Measurements from ENCODE around the gene OVOL1.
"Not testable (repeated sequence)": the region's sequence is repeated elsewhere in the genome, so short reads cannot be mapped to it uniquely, and the experiment has no call there.

The OVOL1 gene

DNA sequence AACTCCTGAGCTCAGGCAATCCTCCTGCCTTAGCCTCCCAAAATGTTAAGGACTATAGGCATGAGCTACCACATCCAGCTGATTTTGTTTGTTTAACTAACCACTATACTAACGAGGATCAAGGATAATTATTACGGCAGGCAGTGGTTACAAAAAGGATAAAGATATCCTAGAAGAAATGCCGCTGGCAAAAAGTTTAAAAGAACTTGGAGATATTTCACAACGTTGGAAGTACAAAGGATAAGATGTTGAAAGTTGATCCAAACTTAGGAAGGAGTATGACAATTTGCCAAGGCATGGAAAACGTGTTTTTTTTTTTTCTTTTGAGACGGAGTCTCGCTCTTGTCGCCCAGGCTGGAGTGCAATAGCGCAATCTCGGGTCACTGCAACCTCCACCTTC lies 19.5 kb upstream of the OVOL1 start:
- Histone ChIP-seq H3K27ac (ENCODE audit: low read length) (no peak overlapping the region), H3K9me3 (ENCODE audit: control insufficient read depth in 1 of 2, low read length in 2 of 2) (no peaks in the 10 kb centered on the region), H3K27me3 (ENCODE audit: low read depth, low read length) (no peaks in the 10 kb centered on the region), H3K4me3 (ENCODE audit: low read depth in 1 of 2, low read length in 2 of 2) (no peak overlapping the region), H3K36me3 (ENCODE audit: control insufficient read depth in 1 of 2, insufficient read depth in 2 of 2, low read length in 2 of 2) (no peaks in the 10 kb centered on the region), H3K4me1 (ENCODE audit: control insufficient read depth in 1 of 2, insufficient read depth in 2 of 2, low read length in 2 of 2) (peaks cover 0 to 3% of the 10 kb centered on the region in 2 donors)

DNA sequence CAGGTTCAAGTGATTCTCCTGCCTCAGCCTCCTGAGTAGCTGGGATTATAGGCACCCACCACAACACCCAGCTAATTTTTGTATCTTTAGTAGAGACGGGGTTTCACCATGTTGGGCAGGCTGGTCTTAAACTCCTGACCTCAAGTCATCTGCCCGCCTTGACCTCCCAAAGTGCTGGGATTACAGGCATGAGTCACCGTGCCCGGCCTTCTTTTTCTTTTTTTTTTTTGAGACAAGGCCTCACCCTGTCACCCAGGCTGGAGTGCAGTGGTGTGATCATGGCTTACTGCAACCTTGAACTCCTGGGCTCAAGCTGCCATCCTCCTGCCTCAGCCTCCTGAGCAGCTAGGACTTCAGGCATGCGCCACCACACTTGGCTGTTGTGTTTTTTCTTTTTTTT lies 19.1 kb upstream of the OVOL1 start:
- H3K27ac ChIP-seq (ENCODE audit: low read length); H3K4me1 ChIP-seq (ENCODE audit: control insufficient read depth in 1 of 2, insufficient read depth in 2 of 2, low read length in 2 of 2); H3K9me3 ChIP-seq (ENCODE audit: control insufficient read depth in 1 of 2, low read length in 2 of 2); H3K36me3 ChIP-seq (ENCODE audit: control insufficient read depth in 1 of 2, insufficient read depth in 2 of 2, low read length in 2 of 2); H3K27me3 ChIP-seq (ENCODE audit: low read depth, low read length); H3K4me3 ChIP-seq (ENCODE audit: low read depth in 1 of 2, low read length in 2 of 2): not testable (repeated sequence)

DNA sequence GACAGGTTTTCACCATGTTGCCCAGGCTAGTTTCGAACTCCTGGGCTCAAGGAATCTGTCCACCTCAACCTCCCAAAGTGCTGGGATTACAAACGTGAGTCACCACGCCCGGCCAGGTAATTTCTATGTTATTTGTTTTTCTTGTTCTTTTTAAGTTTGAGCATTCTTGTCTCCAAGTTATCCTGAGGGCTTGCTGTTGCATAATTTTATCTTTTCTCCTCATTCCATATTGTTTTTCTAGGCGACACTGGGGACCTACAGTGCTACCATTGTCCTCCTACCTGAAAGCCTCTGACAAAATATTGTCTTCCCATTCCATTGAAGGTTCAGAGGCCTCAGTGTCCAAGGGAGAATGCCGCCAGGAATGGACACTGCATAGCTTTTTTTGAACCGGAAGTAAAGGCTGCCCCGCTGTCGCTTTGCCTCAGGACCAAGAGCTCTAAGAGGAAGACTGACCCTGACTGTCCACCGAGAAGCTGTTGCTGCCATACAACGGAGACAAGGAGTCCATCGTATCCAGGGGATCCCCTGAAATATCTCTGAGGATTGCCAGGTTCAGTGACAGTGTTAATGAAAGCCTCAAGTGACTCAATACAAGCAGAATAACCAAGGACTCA lies 15.8 kb upstream of the OVOL1 start:
- H3K9me3 ChIP-seq (ENCODE audit: control insufficient read depth in 1 of 2, low read length in 2 of 2): no peaks in the 10 kb centered on the region
- no peak overlapping the region for H3K4me3 ChIP-seq (ENCODE audit: low read depth in 1 of 2, low read length in 2 of 2)
- peaks cover 0 to 3% of the 10 kb centered on the region in 2 donors for H3K4me1 ChIP-seq (ENCODE audit: control insufficient read depth in 1 of 2, insufficient read depth in 2 of 2, low read length in 2 of 2)
- no peaks in the 10 kb centered on the region for H3K27me3 ChIP-seq (ENCODE audit: low read depth, low read length)
- H3K36me3 ChIP-seq (ENCODE audit: control insufficient read depth in 1 of 2, insufficient read depth in 2 of 2, low read length in 2 of 2): no peaks in the 10 kb centered on the region
- no peak overlapping the region for H3K27ac ChIP-seq (ENCODE audit: low read length)

DNA sequence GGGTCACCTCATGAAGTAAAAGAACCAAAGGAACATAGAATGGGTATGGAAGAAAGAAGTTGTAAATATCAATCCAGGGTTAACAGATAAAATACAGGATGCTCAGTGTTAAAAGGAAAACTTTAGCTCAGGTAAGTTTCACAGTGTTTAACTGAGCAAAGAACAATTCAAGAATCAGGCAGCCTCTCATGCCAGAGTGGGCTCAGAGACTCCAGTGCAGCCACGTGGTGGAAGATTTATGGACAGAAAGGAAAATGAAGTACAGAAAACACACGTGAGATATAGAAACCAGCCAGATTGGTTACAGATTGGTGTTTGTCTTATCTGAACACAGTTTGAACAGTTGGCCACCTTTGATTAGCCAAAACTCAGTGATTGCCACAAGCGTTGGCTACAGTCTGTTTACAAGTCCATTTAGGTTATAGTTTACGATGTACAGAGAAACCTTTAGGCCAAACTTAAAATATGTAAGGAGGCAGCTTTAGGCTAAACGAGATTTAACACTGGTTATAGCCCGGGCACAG lies 15.2 kb upstream of the OVOL1 start:
- Histone ChIP-seq H3K27ac (ENCODE audit: low read length) (no peak overlapping the region), H3K27me3 (ENCODE audit: low read depth, low read length) (no peaks in the 10 kb centered on the region), H3K4me3 (ENCODE audit: low read depth in 1 of 2, low read length in 2 of 2) (no peak overlapping the region), H3K36me3 (ENCODE audit: control insufficient read depth in 1 of 2, insufficient read depth in 2 of 2, low read length in 2 of 2) (no peaks in the 10 kb centered on the region), H3K9me3 (ENCODE audit: control insufficient read depth in 1 of 2, low read length in 2 of 2) (no peaks in the 10 kb centered on the region), H3K4me1 (ENCODE audit: control insufficient read depth in 1 of 2, insufficient read depth in 2 of 2, low read length in 2 of 2) (peaks cover 0 to 3% of the 10 kb centered on the region in 2 donors)

DNA sequence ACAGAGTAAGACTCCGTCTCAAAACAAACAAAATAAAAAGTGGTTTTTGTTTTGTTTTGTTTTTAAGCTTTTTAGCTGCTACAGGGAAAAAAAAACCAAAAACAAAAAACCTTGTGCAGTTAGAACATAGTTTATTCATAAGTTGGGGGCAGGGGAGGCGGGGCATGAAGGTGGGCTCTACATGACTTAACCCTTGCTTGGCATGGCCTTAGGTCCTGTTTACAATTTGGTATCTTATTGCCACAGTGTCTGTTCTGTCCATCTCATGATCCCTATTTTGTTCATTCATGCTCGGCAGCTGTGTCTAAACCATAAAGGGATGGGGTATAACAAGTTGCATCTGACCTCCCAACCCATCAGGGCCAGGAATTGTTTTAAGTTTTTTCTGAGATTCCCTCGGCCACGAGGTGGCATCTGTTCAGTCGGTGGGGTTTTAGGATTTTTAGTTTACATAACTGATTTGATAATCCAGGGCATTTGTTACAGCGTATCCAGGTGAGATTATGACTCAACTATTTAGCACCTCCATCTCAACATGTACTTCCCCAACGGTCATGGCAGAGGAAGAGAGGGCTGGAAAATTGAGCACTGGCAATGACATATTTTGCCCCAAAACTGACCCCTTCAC lies 13.0 kb upstream of the OVOL1 start:
- peaks cover 4 to 22% of the 10 kb centered on the region in 2 donors for H3K36me3 ChIP-seq (ENCODE audit: control insufficient read depth in 1 of 2, insufficient read depth in 2 of 2, low read length in 2 of 2)
- H3K27me3 ChIP-seq (ENCODE audit: low read depth, low read length): no peaks in the 10 kb centered on the region
- peaks cover 0 to 8% of the 10 kb centered on the region in 2 donors for H3K4me1 ChIP-seq (ENCODE audit: control insufficient read depth in 1 of 2, insufficient read depth in 2 of 2, low read length in 2 of 2)
- H3K4me3 ChIP-seq (ENCODE audit: low read depth in 1 of 2, low read length in 2 of 2): no peak overlapping the region
- no peaks in the 10 kb centered on the region for H3K9me3 ChIP-seq (ENCODE audit: control insufficient read depth in 1 of 2, low read length in 2 of 2)
- H3K27ac ChIP-seq (ENCODE audit: low read length): no peak overlapping the region

DNA sequence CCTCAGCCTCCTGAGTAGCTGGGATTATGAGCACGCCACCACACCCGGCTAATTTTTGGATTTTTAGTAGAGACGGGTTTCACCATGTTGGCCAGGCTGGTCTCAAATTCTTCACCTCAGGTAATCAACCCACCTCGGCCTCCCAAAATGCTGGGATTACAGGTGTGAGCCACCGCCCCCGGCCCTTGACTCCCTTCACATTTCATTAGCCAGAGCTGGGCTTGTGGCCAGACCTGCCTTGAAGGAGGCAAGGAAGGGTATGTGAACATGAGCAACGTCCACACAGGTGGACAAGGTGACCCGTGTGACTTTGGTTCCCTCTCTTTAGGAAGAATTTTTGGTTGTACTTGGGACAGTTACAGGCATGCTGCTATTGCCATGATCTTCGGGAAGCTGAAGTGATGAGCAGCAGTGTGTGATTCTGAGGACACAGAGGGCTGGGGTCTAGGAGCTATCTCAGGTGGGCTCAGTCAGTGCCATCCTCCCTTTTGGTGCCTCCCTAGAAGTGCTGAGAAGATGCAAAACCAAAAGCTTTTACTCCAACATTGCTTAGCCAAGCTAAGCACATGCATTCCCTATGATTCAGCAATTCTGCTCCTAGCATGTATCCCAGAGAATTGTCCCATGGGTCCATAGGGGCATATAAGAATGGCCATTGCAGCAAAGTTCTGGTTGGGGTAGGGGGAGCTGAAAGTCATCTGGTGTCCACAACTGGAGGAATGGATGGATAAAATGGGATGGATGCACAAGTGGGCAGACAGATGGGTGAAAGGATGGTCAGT lies 12.1 kb upstream of the OVOL1 start:
- Histone ChIP-seq H3K9me3 (ENCODE audit: control insufficient read depth in 1 of 2, low read length in 2 of 2) (no peaks in the 10 kb centered on the region), H3K4me1 (ENCODE audit: control insufficient read depth in 1 of 2, insufficient read depth in 2 of 2, low read length in 2 of 2) (peaks cover 0 to 13% of the 10 kb centered on the region in 2 donors), H3K27me3 (ENCODE audit: low read depth, low read length) (no peaks in the 10 kb centered on the region), H3K36me3 (ENCODE audit: control insufficient read depth in 1 of 2, insufficient read depth in 2 of 2, low read length in 2 of 2) (peaks cover 4 to 23% of the 10 kb centered on the region in 2 donors), H3K4me3 (ENCODE audit: low read depth in 1 of 2, low read length in 2 of 2) (no peak overlapping the region), H3K27ac (ENCODE audit: low read length) (no peak overlapping the region)

DNA sequence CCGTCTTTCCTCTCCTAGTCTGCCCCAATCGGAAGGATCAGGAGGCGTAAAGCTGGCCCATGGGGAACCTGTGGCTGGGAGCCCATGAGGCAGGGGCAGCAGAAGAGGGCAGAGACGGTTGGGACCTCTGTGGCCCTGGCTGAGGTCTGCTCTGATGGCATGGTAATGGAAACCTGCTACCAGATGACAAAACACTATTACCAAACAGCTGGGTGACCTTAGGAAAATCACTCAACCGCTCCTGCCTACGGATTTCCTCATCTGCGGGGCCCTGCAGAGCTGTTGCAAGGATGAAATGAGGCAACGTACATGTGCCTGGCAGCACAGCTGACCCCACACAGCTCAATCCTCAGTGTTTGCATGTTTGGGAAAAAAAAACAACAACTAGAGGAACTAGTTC lies 10.7 kb upstream of the OVOL1 start:
- H3K4me1 ChIP-seq (ENCODE audit: control insufficient read depth in 1 of 2, insufficient read depth in 2 of 2, low read length in 2 of 2): peaks cover 0 to 17% of the 10 kb centered on the region in 2 donors
- H3K36me3 ChIP-seq (ENCODE audit: control insufficient read depth in 1 of 2, insufficient read depth in 2 of 2, low read length in 2 of 2): peaks cover 4 to 23% of the 10 kb centered on the region in 2 donors
- no peaks in the 10 kb centered on the region for H3K9me3 ChIP-seq (ENCODE audit: control insufficient read depth in 1 of 2, low read length in 2 of 2)
- no peaks in the 10 kb centered on the region for H3K27me3 ChIP-seq (ENCODE audit: low read depth, low read length)
- H3K4me3 ChIP-seq (ENCODE audit: low read depth in 1 of 2, low read length in 2 of 2): no peak overlapping the region
- no peak overlapping the region for H3K27ac ChIP-seq (ENCODE audit: low read length)

DNA sequence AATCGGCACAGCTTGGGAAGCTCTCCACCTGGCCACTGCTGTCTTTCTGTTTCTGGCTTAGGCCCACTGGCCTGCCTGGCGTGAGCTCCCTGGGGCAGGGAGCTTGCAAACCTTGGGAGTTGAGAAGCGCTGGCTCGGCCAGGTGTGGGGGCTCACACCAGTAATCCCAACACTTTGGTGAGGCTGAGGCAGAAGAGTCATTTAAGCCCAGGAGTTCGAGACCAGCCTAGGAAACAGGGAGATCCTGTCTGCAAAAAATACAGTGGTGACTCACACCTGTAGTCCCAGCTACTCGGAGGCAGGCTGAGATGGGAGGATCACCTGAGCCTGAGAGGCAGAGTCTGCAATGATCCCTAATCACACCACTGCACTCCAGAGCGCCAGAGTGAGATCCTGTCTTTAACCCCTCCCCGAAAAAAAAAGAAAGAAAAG lies 10.1 kb upstream of the OVOL1 start:
- no peak overlapping the region for H3K4me3 ChIP-seq (ENCODE audit: low read depth in 1 of 2, low read length in 2 of 2)

DNA sequence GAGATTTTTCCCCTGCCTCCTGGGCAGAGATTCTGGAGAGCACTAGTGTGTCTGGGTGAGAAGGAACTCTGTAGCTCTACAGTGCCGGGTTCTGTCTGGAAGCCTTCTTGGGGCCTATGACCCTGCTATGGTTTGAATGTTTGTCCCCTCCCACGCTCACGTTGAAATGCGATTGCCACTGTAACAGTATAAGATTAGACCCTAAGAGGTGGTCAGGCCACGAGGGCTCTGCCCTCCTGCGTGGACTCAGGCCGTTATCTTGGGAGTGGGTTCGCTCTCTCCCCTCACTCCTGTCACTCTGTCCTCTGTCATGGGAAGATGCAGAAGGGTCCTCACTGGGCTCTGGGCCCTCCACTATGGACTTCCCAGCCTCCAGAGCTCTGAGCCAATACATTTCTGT lies 9.6 kb upstream of the OVOL1 start:
- no peak overlapping the region for H3K4me3 ChIP-seq (ENCODE audit: low read depth in 1 of 2, low read length in 2 of 2)
- peaks cover 4 to 23% of the 10 kb centered on the region in 2 donors for H3K36me3 ChIP-seq (ENCODE audit: control insufficient read depth in 1 of 2, insufficient read depth in 2 of 2, low read length in 2 of 2)
- H3K4me1 ChIP-seq (ENCODE audit: control insufficient read depth in 1 of 2, insufficient read depth in 2 of 2, low read length in 2 of 2): peaks cover 0 to 19% of the 10 kb centered on the region in 2 donors
- no peaks in the 10 kb centered on the region for H3K27me3 ChIP-seq (ENCODE audit: low read depth, low read length)
- H3K9me3 ChIP-seq (ENCODE audit: control insufficient read depth in 1 of 2, low read length in 2 of 2): no peaks in the 10 kb centered on the region
- H3K27ac ChIP-seq (ENCODE audit: low read length): no peak overlapping the region

More for the DNA sequence above, 10.1 kb upstream of the OVOL1 start:
- no peak overlapping the region for H3K27ac ChIP-seq (ENCODE audit: low read length)
- H3K36me3 ChIP-seq (ENCODE audit: control insufficient read depth in 1 of 2, insufficient read depth in 2 of 2, low read length in 2 of 2): peaks cover 4 to 23% of the 10 kb centered on the region in 2 donors
- H3K9me3 ChIP-seq (ENCODE audit: control insufficient read depth in 1 of 2, low read length in 2 of 2): no peaks in the 10 kb centered on the region
- H3K27me3 ChIP-seq (ENCODE audit: low read depth, low read length): no peaks in the 10 kb centered on the region
- peaks cover 0 to 19% of the 10 kb centered on the region in 2 donors for H3K4me1 ChIP-seq (ENCODE audit: control insufficient read depth in 1 of 2, insufficient read depth in 2 of 2, low read length in 2 of 2)

DNA sequence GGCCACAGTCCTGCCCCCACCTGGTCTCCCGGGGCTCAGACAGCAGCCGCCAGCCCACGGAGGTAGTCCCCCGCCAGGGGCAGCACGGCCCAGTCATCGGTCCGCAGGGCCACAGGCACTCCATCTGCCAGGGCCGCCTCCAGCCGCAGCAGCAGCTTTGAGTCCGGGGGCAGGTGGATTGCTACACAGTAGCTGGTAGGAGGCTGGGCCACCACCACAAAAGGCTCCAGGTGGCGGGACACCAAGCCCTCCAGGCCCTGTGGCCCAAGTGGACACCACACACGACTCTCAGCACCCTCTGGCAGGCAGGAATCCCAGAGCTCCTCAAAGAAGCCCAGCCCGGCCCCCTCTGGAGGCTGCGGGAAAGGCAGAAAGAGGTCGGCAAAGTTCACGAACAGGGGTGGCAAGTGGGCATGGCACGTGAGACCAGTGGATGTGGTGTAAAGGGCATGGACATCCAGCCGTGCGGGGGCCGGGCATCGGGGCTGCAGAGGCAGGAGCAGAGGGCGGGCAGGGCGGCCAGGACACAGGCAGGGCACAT lies 9.0 kb upstream of the OVOL1 start:
- Histone ChIP-seq H3K9me3 (ENCODE audit: control insufficient read depth in 1 of 2, low read length in 2 of 2) (no peaks in the 10 kb centered on the region), H3K27me3 (ENCODE audit: low read depth, low read length) (no peaks in the 10 kb centered on the region), H3K27ac (ENCODE audit: low read length) (no peak overlapping the region), H3K36me3 (ENCODE audit: control insufficient read depth in 1 of 2, insufficient read depth in 2 of 2, low read length in 2 of 2) (peaks cover 4 to 23% of the 10 kb centered on the region in 2 donors), H3K4me3 (ENCODE audit: low read depth in 1 of 2, low read length in 2 of 2) (peak overlapping the region in 1 of 2 donors; percentile 7), H3K4me1 (ENCODE audit: control insufficient read depth in 1 of 2, insufficient read depth in 2 of 2, low read length in 2 of 2) (peaks cover 0 to 19% of the 10 kb centered on the region in 2 donors)

DNA sequence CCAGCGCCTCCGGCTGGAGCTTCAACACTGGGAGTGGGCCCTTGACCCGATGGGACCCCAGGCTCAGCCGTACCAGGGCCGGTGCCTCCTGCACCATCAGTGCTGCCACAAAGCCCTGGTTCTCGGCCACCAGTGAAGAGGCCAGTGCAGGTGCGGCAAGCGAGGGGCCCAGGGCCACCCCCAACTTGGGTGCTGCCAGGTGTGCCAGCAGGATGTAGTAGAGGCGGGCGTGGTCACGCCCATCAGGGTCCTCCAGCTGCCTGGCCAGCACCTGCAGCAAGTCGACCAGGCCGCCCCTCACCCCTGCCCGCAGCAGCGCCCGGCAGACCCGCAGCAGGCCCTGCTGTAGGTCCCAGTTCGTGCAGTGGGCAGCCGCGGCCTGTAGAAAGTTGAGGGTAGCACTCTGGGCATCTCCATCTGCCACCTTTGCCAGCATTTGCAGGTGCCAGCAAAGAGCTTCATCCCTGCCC lies 8.4 kb upstream of the OVOL1 start:
- Histone ChIP-seq H3K36me3 (ENCODE audit: control insufficient read depth in 1 of 2, insufficient read depth in 2 of 2, low read length in 2 of 2) (peaks cover 4 to 23% of the 10 kb centered on the region in 2 donors), H3K4me1 (ENCODE audit: control insufficient read depth in 1 of 2, insufficient read depth in 2 of 2, low read length in 2 of 2) (peaks cover 0 to 19% of the 10 kb centered on the region in 2 donors), H3K27ac (ENCODE audit: low read length) (no peak overlapping the region), H3K4me3 (ENCODE audit: low read depth in 1 of 2, low read length in 2 of 2) (peak overlapping the region in 1 of 2 donors; percentile 91), H3K9me3 (ENCODE audit: control insufficient read depth in 1 of 2, low read length in 2 of 2) (no peaks in the 10 kb centered on the region), H3K27me3 (ENCODE audit: low read depth, low read length) (no peaks in the 10 kb centered on the region)
